Cardiac fibroblast (primary cell): ENCODE results near the gene SPRYD7.
A peak's percentile ranks its signal among the peaks of the same experiment; 100 is the strongest.
"Not testable (repeated sequence)": the region's sequence is repeated elsewhere in the genome, so short reads cannot be mapped to it uniquely, and the experiment has no call there.

Experiments used
- DNase-seq, 2 donors: peaks; one replicate each; pipeline versions ENCODE4 v3.0.0 to v3.0.0-alpha.2; 2010; ENCODE audit warnings: low read depth in 2 of 2
- H3K4me3 ChIP-seq, 2 donors: replicated peaks in 1 of 2; 1 replicate in 1 of 2; 2 replicates in 1 of 2; pipeline ENCODE4 v1.5.1; 2011; ENCODE audit warnings: low read depth in 2 of 2, low read length in 2 of 2, mild to moderate bottlenecking in 2 of 2, moderate library complexity in 1 of 2
- CTCF ChIP-seq: IDR thresholded peaks from one replicate; pipeline ENCODE4 v1.5.1; 2011; ENCODE audit warnings: low read depth, mild to moderate bottlenecking, low read length, inconsistent platforms

The SPRYD7 gene

DNA sequence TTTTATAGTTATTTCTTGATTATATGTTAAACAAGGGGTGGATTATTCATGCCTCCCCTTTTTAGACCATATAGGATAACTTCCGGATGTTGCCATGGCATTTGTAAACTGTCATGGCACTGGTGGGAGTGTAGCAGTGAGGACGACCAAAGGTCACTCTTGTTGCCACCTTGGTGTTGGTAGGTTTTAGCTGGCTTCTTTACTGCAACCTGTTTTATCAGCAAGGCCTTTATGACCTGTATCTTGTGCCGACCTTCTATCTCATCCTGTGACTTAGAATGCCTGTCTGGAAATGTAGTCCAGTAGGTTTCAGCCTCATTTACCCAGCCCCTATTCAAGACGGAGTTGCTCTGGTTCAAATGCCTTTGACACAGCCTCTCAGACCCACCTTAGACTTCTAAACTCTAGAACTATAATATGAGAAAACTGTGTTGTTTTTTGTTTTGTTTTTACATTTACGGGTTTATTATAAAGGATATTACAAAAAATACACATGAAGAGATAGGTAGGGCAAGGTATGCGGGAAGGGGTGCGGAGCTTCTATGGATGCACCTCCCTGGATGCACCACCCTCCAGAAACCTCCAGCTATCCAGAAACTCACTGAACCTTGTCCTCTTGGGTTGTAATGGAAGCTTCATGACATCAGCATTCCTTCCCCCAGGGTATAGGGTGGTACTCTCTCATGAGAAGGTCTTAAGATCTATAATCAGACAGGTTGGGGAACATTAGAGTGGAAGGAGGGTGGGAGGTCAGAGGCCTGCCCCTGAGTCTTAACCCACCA, 15.8 kb upstream of the SPRYD7 start:
- no peak for TF ChIP-seq CTCF
- DNase-seq = no peak
- H3K4me3 ChIP-seq = no peak overlapping the region

GRCh38 chr13:49948777-49949270, 12.7 kb upstream of the SPRYD7 start:
- H3K4me3 ChIP-seq, DNase-seq: not testable (repeated sequence)

DNA sequence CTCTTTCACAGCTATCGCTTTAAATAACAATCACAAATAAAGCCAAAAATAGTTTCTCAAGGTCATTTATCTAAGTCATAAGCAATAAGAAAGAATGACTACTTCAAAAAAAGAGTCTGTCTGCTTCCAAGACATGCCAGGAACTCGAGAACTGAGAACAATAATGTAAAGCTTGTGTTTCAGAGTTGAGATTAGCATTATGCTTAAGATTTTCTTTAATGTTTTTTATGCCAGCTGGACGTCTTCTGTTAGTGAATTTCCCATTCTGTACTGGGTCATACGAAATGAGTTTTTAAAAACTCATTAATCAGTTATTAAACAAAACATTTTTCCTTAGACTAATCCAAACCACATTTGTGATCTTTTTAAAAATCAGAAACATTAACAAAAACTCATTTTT, 3.2 kb upstream of the SPRYD7 start:
- H3K4me3 ChIP-seq = no peak overlapping the region
- peak in 1 of 2 donors; percentile 27 for DNase-seq
- TF ChIP-seq CTCF = no peak

GRCh38 chr13:49938921-49939320, 2.8 kb upstream of the SPRYD7 start:
- no peak overlapping the region for H3K4me3 ChIP-seq
- no peak for DNase-seq
- TF ChIP-seq CTCF = no peak

- H3K4me3 ChIP-seq = no peak overlapping the region
- no peak for TF ChIP-seq CTCF
- DNase-seq = no peak
Observed at GRCh38 chr13:49938314-49938713, 2.2 kb upstream of the SPRYD7 start.

GRCh38 chr13:49936968-49937273, 781 bp upstream of the SPRYD7 start:
- peak overlapping the region; percentile 78 to 83 for H3K4me3 ChIP-seq
- DNase-seq = no peak
- no peak for TF ChIP-seq CTCF

DNA sequence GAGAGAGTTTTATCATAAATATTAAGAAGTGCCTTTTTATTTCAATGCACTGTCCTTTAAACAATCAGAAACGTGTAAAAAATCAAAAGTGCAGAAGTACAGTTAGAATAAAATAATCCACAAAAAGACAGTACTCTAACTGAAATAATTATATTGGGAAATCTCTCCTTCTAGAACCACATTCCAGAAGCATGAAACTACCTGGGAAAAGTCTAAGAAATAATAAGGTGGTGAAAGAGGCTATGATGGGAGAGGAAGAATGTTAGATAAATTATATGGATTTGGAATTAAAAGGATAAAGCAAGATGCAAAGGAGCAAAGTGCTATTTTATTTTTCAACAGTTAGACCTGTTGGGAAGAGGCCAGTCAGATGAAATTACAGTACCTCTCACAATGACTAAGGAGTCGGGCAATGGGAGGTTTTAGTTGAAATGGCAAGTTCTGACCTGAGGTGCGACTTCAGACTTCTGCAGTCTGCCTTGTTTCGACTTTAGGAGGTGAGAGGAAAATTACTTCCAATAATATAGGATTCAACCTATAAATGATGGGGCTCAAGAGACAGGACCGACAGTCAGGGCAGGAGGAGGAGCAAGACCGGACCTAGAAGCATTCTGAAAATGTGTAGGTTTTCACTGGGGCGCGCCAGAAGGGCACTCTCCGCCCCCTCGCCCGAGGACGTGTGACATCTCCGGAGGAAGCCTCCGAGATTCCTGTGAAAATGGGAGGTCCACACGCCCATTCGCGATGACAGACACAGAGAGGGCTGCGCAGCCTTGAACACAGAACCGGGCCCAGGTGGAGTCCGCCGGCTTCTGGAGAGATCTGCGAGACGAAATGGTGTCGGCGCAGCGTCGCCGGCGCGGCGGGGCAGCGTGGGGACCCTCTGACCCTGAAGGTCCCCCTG, 717 bp downstream of the SPRYD7 start:
- peak overlapping the region; percentile 92 to 95 for H3K4me3 ChIP-seq
- TF ChIP-seq CTCF = no peak

More for the DNA sequence above, 717 bp downstream of the SPRYD7 start:
- peak; percentile 64 to 80 for DNase-seq
